KMS-11 (cell line): Measurements from ENCODE around the gene CCNI2.

Source experiments
- H2AFZ ChIP-seq: fragments of 200-600 bp; sonication (generic); 2 replicates; pipeline ENCODE4 v1.6.1; 2016; ENCODE audit warnings: antibody characterized with exemption, mixed run types, low read depth
- H3K27ac ChIP-seq: fragments of 200-600 bp; sonication (generic); 2 replicates; pipeline ENCODE4 v1.6.1; 2016; ENCODE audit warnings: mild to moderate bottlenecking, mixed run types
- H3K27me3 ChIP-seq: fragments of 200-600 bp; sonication (generic); 2 replicates; pipeline ENCODE4 v1.6.1; 2017; ENCODE audit warnings: mild to moderate bottlenecking, low read depth, mixed run types, moderate library complexity; ENCODE audit not compliant: insufficient read depth
- H3K36me3 ChIP-seq: fragments of 200-600 bp; sonication (generic); 2 replicates; pipeline ENCODE4 v1.6.1; 2017; ENCODE audit warnings: mild to moderate bottlenecking, mixed run types; ENCODE audit not compliant: insufficient read depth
- H3K4me1 ChIP-seq: fragments of 200-600 bp; sonication (generic); 2 replicates; pipeline ENCODE4 v1.6.1; 2016; ENCODE audit warnings: mild to moderate bottlenecking, low read depth, mixed run types; ENCODE audit not compliant: poor library complexity, severe bottlenecking
- H3K4me2 ChIP-seq: fragments of 200-600 bp; sonication (generic); 2 replicates; pipeline ENCODE4 v1.7.0; 2016; ENCODE audit warnings: mild to moderate bottlenecking, mixed run types
- H3K4me3 ChIP-seq: fragments of 200-600 bp; sonication (generic); IDR thresholded peaks from 2 replicates; pipeline ENCODE4 v1.6.1; 2017; ENCODE audit warnings: low read depth, low read length, mixed read lengths; ENCODE audit not compliant: insufficient read depth
- H3K79me2 ChIP-seq: fragments of 200-600 bp; sonication (generic); 2 replicates; pipeline ENCODE4 v1.6.1; 2016; ENCODE audit warnings: low read depth, mixed run types; ENCODE audit not compliant: insufficient read depth
- H3K9ac ChIP-seq: fragments of 200-600 bp; sonication (generic); 2 replicates; pipeline ENCODE4 v1.6.1; 2016; ENCODE audit warnings: mild to moderate bottlenecking, mixed run types
- H4K20me1 ChIP-seq: fragments of 200-600 bp; sonication (generic); 2 replicates; pipeline ENCODE4 v1.6.1; 2016; ENCODE audit warnings: mild to moderate bottlenecking, mixed run types; ENCODE audit not compliant: insufficient read depth
- TF ChIP-seq, protein P1 (sequence below): fragments of 200-600 bp; sonication (generic); conservative IDR thresholded peaks from 2 replicates; pipeline ENCODE4 v1.6.1; 2017; ENCODE audit warnings: low read depth, mild to moderate bottlenecking, antibody characterized with exemption, low read length, moderate library complexity, mixed read lengths

CCNI2 gene

DNA sequence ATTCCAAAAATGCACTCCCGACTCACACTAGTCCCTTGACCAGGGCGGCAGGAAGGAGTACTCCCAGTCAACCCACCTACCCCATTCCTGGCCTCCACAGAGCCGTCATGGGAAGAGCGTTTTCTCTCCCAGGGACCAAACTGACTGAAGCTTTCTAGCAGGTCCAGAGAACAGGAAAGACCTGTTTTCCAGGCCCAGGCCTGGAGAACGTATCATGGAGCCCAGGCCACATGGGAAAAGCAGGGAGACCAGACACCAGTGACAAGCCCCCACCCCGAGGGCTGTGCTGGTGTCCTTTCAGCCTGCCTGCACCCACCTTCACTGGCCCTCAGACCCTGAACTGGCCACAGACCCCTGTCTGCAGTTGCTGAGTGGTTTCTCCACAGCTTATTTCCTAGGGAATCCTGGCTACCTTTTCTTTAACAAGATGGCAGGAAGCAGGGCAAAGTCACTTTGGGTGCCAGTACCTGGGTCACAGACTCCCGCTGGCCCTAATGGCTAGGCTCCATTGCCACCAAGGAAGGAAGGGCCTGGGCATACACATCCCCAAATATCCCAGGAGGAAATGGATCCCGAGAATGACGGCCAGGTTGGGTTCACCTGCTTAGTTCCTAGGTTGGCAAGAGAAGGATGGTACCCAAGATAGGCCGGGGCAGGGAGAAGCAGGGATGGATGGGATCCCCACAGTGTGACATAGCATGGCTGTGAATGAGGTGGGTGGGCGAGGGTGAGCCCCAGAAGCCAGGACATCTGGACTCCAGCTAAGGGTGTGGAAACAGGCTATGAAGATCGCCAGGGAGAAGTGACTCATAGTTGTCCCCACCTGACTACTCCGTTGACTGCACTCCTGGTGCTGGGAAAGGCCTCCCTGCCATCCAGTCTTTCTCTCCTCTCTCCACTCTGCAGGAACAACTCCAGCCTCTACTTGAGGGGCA lies 12.2 kb downstream of the CCNI2 start:
- H3K4me1 ChIP-seq: peaks cover 15% of the 10 kb centered on the region
- H3K4me3 ChIP-seq: no peak overlapping the region
- H3K36me3 ChIP-seq: no peaks in the 10 kb centered on the region

DNA sequence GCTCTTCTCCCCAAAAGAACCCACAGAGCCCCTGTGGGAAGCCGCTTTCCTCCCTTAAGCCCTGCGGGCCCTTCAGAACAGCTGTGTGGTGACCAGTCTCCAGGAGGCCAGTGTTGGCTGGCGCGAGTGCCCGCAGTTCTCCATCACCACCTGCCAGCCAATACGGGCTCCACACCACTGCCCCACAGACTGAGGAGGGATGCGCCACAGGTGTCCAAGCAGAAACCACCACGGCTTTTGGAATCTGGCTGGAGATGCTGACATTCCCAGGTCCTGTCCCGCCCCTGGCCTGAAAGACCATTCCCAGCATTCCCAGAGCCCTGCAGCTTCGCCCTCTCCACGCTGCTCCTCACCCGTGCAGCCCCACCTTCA lies 12.8 kb downstream of the CCNI2 start:
- H3K4me2 ChIP-seq: no peak overlapping the region
- H3K4me1 ChIP-seq: peaks cover 9% of the 10 kb centered on the region
- no peaks in the 10 kb centered on the region for H3K27me3 ChIP-seq
- H3K36me3 ChIP-seq: no peaks in the 10 kb centered on the region
- no peak overlapping the region for H3K27ac ChIP-seq
- H3K4me3 ChIP-seq: no peak overlapping the region
- no peaks in the 10 kb centered on the region for H3K79me2 ChIP-seq
- no peak overlapping the region for H2AFZ ChIP-seq
- H4K20me1 ChIP-seq: no peaks in the 10 kb centered on the region
- H3K9ac ChIP-seq: no peak overlapping the region
- TF ChIP-seq, protein P1, sequence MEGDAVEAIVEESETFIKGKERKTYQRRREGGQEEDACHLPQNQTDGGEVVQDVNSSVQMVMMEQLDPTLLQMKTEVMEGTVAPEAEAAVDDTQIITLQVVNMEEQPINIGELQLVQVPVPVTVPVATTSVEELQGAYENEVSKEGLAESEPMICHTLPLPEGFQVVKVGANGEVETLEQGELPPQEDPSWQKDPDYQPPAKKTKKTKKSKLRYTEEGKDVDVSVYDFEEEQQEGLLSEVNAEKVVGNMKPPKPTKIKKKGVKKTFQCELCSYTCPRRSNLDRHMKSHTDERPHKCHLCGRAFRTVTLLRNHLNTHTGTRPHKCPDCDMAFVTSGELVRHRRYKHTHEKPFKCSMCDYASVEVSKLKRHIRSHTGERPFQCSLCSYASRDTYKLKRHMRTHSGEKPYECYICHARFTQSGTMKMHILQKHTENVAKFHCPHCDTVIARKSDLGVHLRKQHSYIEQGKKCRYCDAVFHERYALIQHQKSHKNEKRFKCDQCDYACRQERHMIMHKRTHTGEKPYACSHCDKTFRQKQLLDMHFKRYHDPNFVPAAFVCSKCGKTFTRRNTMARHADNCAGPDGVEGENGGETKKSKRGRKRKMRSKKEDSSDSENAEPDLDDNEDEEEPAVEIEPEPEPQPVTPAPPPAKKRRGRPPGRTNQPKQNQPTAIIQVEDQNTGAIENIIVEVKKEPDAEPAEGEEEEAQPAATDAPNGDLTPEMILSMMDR: no peak

More for the DNA sequence above, 12.2 kb downstream of the CCNI2 start:
- Histone ChIP-seq H4K20me1 (no peaks in the 10 kb centered on the region), H3K79me2 (no peaks in the 10 kb centered on the region), H3K27ac (no peak overlapping the region), H2AFZ (no peak overlapping the region), H3K9ac (no peak overlapping the region), H3K27me3 (no peaks in the 10 kb centered on the region), H3K4me2 (no peak overlapping the region)
- TF ChIP-seq, protein P1: no peak

DNA sequence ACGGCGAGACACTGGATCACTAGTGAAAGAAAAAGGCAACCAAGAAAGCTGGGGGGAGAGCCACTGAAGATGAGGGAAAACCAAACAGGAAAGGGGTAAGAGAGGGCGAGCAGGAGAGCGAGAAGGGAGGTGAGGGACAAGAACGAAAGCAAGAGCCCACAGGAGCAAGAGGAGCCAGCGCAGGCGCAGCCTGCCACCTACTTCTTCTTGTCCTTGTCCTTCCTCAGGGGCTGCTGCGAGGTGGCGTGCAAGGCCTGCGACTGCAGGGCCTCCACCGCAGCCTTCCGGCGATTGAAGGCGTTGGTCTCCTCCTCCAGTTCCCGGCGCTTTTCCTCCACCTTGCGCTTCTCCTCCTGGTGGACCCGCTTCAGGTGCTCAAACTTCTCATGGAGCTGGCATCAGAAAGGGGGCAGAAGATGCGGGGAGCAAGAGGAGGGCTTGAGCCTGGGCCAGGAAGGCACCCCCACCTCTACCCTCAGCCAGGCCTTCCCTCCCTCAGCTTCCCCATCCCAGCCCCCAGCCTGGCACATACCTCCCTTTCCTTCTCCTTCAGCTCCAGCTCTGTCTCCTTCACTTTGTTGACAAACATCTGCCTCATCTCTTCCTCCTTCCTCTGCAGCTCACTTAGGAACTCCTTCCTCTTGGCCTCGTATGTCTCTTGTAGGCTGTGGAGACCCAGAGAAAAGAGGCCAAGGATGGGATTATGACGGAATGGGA lies 13.5 kb downstream of the CCNI2 start:
- no peaks in the 10 kb centered on the region for H3K79me2 ChIP-seq
- no peaks in the 10 kb centered on the region for H3K36me3 ChIP-seq
- no peaks in the 10 kb centered on the region for H4K20me1 ChIP-seq
- no peak overlapping the region for H3K4me3 ChIP-seq
- no peaks in the 10 kb centered on the region for H3K27me3 ChIP-seq
- H3K9ac ChIP-seq: no peak overlapping the region
- peaks cover 1% of the 10 kb centered on the region for H3K4me1 ChIP-seq
- H3K27ac ChIP-seq: no peak overlapping the region
- H2AFZ ChIP-seq: no peak overlapping the region
- no peak overlapping the region for H3K4me2 ChIP-seq
- TF ChIP-seq, protein P1: no peak

DNA sequence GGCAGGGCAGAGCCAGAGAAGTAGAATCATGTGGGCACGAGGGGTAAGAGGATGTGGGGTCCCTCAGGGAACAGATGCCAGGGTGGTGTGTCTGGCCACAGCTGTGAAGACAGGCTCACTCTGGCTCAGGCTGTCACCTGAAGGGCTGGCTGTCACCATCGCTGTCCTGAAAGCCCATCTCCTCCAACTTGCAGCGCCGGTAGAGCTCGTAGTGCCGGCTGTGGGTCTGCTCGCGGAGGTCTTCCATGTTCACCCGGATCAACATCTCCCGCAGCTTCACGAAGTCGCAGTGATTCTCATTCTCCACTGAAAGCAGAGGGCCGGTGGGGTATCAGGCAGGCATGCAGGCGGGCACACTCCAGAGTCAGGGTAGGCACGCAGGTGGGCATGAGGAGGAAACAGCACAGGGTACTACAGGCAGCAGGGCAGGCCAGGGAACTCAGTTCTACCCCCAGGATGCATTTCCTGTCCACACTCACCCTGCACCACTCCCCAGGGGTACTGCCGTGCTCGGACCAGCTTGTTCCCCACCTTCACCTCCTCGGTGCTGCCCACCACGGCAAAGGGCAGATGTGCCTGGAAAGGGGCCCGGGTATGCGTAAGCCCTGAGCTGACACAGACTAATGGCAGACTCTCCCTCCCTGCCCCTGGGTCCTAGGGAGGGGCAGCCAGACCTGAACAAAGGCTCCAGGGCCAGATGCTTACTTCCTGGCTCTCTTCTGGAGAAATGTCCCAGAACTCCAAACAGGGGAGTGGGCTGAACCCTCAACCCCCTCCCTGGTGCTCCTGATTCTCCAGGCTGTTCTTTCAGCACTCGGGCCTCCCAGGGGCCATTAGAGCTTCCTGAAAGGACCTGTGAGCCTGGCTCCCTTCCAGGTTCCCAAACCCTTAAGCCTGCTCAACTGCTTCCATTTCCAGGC lies 14.4 kb downstream of the CCNI2 start:
- no peak overlapping the region for H3K4me2 ChIP-seq
- no peaks in the 10 kb centered on the region for H3K27me3 ChIP-seq
- no peak overlapping the region for H3K9ac ChIP-seq
- H3K4me1 ChIP-seq: no peaks in the 10 kb centered on the region
- H3K36me3 ChIP-seq: no peaks in the 10 kb centered on the region
- no peak overlapping the region for H3K27ac ChIP-seq
- H3K4me3 ChIP-seq: no peak overlapping the region
- H4K20me1 ChIP-seq: no peaks in the 10 kb centered on the region
- H2AFZ ChIP-seq: no peak overlapping the region
- no peaks in the 10 kb centered on the region for H3K79me2 ChIP-seq
- TF ChIP-seq, protein P1: no peak
